HG03520 (cell line): ENCODE results near the gene CANT1.
"Not testable (repeated sequence)": the region's sequence is repeated elsewhere in the genome, so short reads cannot be mapped to it uniquely, and the experiment has no call there.

Source experiments
- ATAC-seq: cut with Tn5 transposase; IDR thresholded peaks from one replicate; pipeline ENCODE4 v1.9.1; 2021; ENCODE audit warnings: mild to moderate bottlenecking, moderate library complexity; ENCODE audit not compliant: unreplicated experiment

Gene CANT1

GRCh38 chr17:79028496-79029326 lies 19.1 kb upstream of the CANT1 start:
- ATAC-seq = no peak

- ATAC-seq = no peak
Observed at GRCh38 chr17:79027925-79028491, 18.4 kb upstream of the CANT1 start.

GRCh38 chr17:79027274-79027924 lies 17.8 kb upstream of the CANT1 start:
- ATAC-seq = no peak

- no peak for ATAC-seq
Observed at GRCh38 chr17:79026376-79027273, 17.1 kb upstream of the CANT1 start.

GRCh38 chr17:79024901-79025737 lies 15.6 kb upstream of the CANT1 start:
- ATAC-seq = no peak

- ATAC-seq = no peak
Observed at GRCh38 chr17:79023886-79024771, 14.6 kb upstream of the CANT1 start, which contains the start of gene C1QTNF1. Gene C1QTNF1, plus strand, starts transcription at chr17:79024169. Its CDS starts 19,800 bp downstream, at chr17:79043969.

- no peak for ATAC-seq
Observed at GRCh38 chr17:79023180-79023705, 13.7 kb upstream of the CANT1 start.

GRCh38 chr17:79022507-79022991 lies 13.0 kb upstream of the CANT1 start:
- ATAC-seq = no peak

- not testable (repeated sequence) for ATAC-seq
Observed at GRCh38 chr17:79021929-79022328, 12.4 kb upstream of the CANT1 start.

- ATAC-seq = no peak
Observed at GRCh38 chr17:79020631-79021301, 11.2 kb upstream of the CANT1 start.

GRCh38 chr17:79019632-79020584 lies 10.3 kb upstream of the CANT1 start:
- no peak for ATAC-seq

- no peak for ATAC-seq
Observed at GRCh38 chr17:79019261-79019631, 9.7 kb upstream of the CANT1 start.

- no peak for ATAC-seq
Observed at GRCh38 chr17:79018370-79018695, 8.8 kb upstream of the CANT1 start.

- ATAC-seq = no peak
Observed at GRCh38 chr17:79017546-79018369, 8.2 kb upstream of the CANT1 start.

- no peak for ATAC-seq
Observed at GRCh38 chr17:79014158-79014758, 4.7 kb upstream of the CANT1 start.
